ENCODE data around the gene SLC2A6.

Gene SLC2A6

DNA sequence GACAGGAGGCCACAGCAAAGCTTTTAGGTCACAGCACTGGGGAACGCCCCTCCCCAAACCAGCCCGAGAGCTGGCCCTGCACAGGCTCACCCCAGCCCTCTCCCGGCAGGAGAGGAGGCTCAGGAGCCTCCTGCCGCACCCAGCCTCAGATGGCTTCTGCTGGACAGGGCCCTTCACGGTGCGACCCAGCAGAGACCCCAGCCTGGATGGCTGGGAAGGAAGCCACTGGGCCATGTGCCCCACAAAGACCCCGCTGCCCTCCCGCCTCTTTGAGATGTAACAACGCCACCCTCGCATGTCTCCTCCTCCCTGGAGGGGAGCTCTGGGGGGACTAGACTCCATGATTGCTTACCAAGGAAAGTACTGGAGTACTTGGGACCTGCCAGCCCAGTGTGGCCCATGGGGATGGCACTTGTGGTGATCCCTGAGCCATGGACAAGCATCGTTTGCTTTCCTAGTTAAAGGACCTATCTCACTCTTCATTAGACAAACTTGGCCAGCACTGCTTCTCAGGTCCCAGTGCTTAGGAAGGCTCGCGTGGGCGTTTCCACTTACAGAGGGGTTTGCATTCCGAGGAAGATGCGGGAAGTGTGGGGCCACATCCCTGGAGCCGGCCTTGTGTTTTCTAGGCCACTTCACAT, 36.8 kb upstream of the SLC2A6 start:
- no peak overlapping the region for H3K4me3 ChIP-seq (ENCODE audit: low read depth, low read length)
- no peak for DNase-seq (ENCODE audit: low read depth)
- TF ChIP-seq, protein P1, sequence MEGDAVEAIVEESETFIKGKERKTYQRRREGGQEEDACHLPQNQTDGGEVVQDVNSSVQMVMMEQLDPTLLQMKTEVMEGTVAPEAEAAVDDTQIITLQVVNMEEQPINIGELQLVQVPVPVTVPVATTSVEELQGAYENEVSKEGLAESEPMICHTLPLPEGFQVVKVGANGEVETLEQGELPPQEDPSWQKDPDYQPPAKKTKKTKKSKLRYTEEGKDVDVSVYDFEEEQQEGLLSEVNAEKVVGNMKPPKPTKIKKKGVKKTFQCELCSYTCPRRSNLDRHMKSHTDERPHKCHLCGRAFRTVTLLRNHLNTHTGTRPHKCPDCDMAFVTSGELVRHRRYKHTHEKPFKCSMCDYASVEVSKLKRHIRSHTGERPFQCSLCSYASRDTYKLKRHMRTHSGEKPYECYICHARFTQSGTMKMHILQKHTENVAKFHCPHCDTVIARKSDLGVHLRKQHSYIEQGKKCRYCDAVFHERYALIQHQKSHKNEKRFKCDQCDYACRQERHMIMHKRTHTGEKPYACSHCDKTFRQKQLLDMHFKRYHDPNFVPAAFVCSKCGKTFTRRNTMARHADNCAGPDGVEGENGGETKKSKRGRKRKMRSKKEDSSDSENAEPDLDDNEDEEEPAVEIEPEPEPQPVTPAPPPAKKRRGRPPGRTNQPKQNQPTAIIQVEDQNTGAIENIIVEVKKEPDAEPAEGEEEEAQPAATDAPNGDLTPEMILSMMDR (IDR thresholded peaks at IDR 0.05; ENCODE audit: control insufficient read depth, extremely low read depth, insufficient read depth): no peak

DNA sequence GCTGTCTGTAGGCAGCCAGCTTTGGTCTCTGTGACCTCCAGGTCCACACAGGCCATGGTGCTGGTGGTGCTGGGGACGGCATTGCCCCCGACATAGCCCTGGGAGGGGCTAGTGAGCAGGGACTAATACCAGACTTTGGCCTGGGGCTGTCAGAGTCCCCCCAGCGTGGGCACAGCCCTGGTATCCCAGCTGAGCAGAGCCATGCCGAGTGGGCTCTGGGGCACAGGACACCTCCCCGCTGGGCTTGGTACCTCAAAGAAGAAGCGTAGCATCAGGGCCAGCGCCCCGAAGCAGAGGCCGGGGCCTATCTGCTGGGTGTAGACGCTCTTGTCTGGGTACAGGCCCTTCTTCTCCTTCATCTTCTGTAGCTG, 36.3 kb upstream of the SLC2A6 start:
- H3K4me3 ChIP-seq (ENCODE audit: low read depth, low read length): no peak overlapping the region
- TF ChIP-seq, protein P1 (IDR thresholded peaks at IDR 0.05; ENCODE audit: control insufficient read depth, extremely low read depth, insufficient read depth): no peak
- no peak for DNase-seq (ENCODE audit: low read depth)

DNA sequence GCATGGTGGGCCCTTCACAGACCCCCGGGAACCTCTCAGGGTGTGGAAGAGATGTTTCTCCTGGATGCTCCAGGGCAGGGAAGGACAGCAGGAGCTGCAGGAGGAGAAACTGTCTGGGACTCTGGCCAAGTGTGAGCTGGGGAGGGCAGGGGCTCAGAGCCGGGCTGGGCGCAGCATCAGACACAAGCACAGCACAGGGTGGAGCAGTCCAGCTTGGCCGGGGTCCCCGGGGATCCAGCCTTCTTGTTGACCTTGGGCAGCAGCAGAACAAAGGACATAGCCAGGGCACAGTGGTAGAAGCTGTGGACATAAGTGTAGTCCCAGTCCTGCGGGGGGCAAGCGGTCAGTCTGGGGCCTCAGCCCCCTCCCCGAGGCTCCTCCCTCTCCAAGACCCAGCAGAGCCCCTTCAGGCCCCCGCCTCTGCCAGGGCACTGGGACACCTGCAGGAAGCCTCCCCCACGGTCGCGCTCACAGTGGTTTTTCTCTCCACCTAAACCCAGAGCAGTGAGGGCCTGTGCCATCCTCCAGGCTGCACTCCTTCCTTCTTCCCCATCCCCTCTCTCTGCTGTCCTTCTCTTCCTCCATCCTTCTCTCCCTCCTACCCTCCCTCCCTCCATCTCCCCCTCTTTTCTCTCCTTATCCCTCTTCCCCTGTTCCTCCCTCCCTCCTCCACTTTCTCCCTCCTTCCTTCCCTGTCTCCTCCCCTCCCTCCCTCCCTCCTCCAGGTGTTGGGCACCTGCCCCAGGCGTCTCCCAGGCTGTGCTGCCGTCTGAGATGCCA, 35.8 kb upstream of the SLC2A6 start:
- DNase-seq (ENCODE audit: low read depth): no peak
- TF ChIP-seq, protein P1 (IDR thresholded peaks at IDR 0.05; ENCODE audit: control insufficient read depth, extremely low read depth, insufficient read depth): no peak
- no peak overlapping the region for H3K4me3 ChIP-seq (ENCODE audit: low read depth, low read length)

DNA sequence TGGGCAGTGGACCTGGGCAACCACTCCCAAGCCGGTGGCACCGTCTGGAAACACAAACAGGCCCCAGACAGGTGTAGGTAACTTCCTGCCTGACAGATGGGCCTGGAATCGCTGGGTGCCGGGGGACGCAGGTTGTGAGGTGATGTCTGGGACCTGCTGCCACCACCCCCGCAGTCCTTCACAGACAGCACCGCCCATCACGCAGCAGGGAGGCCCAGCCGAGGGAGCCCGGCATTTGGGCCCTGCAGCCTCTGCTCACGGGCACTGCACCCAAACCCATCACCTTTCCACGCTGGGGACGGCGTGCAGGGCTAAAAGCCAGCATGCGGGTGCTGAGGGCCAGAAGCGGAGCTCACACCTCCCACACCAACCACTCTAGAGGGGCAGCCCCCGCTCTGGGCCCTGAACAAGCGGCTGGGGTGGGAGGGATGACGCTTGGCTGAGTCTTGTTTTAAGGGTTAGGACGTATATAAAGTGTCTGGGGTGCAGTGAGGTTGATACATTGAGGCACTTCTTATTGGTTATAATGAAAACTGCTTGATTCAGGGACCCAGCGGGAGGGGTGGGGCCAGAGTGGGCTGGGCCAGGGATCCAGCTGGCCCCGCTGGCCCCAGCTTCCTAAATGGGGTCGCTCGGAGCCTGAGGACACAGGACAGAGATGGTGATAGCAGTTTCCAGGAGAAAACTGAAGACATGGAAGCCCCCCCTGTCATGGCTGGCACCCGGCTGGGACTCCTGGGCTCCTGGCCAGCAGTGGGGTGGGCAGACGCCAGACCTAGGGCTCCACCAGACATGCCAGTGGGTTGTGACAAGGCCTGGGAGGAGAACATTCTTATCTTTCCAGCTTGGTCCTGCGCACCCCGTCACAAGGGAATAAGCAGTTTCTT, 34.6 kb upstream of the SLC2A6 start:
- no peak overlapping the region for H3K4me3 ChIP-seq (ENCODE audit: low read depth, low read length)
- TF ChIP-seq, protein P1 (IDR thresholded peaks at IDR 0.05; ENCODE audit: control insufficient read depth, extremely low read depth, insufficient read depth): no peak
- no peak for DNase-seq (ENCODE audit: low read depth)

DNA sequence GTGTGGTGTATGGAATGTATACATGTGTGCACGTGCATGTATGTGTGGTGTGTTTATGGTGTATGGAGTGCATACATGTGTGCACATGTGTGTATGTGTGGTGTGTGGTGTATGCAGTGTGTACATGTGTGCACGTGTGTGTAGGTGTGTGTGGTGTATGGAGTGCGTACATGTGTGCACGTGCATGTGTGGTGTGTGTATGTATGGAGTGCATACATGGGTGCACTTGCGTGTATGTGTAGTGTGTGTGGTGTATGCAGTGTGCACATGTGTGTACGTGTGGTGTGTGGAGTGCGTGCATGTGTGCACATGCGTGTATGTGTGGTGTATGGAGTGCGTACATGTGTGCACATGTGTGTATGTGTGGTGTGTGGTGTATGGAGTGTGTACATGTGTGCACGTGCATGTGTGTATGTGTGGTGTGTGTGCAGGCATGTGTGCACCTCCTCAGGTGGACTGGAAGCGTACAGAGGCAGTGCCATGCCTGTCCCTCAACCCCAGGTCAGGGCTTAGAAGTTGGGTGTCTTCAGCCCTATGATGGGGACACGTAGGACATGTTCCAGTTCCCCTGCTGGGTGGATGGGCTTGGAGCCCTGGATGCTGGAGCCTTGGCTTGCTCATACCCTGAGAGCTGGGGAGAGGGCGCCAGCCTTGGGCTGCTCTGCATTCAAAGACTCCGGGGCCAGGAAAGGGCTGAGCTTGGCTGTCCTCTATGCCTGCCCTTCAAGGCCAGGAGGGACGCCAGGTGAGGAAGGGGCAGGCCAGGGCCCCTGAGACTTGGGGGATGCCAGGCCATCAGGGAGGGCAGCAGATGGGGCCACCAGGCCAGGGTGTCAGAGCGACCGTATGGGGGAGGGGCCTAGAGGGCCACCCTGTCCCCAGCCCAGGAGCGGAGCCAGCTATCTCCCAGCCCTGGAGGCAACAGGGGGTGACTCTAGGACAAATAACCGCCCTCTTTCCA, 33.6 kb upstream of the SLC2A6 start:
- no peak for DNase-seq (ENCODE audit: low read depth)
- TF ChIP-seq, protein P1 (IDR thresholded peaks at IDR 0.05; ENCODE audit: control insufficient read depth, extremely low read depth, insufficient read depth): no peak

DNA sequence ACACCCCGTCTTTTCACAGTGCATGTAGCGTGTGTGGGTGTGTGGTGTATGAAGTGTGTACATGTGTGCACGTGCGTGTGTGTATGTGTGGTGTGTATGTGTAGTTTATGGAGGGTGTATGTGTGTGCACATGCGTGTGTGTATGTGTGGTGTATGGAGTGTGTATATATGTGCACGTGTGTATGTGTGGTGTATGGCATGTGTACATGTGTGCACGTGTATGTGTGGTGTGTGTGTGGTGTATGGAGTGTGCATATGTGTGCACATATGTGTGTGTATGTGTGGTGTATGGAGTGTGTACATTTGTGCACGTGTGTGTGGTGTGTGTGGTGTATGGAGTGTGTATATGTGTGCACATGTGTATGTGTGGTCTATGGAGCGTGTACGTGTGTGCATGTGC, 32.7 kb upstream of the SLC2A6 start:
- no peak for DNase-seq (ENCODE audit: low read depth)
- H3K4me3 ChIP-seq (ENCODE audit: low read depth, low read length): no peak overlapping the region
- TF ChIP-seq, protein P1 (IDR thresholded peaks at IDR 0.05; ENCODE audit: control insufficient read depth, extremely low read depth, insufficient read depth): no peak

More for the DNA sequence above, 33.6 kb upstream of the SLC2A6 start:
- no peak overlapping the region for H3K4me3 ChIP-seq (ENCODE audit: low read depth, low read length)

All from LNCaP clone FGC (cell line).